IPS-18c (cell line): ENCODE measurements around the gene SNAPC4.
"Not testable (repeated sequence)": the region's sequence is repeated elsewhere in the genome, so short reads cannot be mapped to it uniquely, and the experiment has no call there.

ENCODE experiments used
- H3K4me3 ChIP-seq: 2 replicates; pipeline ENCODE4 v1.7.0; 2013; ENCODE audit warnings: low read depth, mild to moderate bottlenecking, low read length, moderate library complexity; ENCODE audit not compliant: insufficient read depth
- H3K9me3 ChIP-seq: one replicate; pipeline ENCODE4 v1.6.1; 2013; ENCODE audit warnings: mild to moderate bottlenecking, low read length, moderate library complexity; ENCODE audit not compliant: control insufficient read depth, insufficient read depth

The SNAPC4 gene

GRCh38 chr9:136437430-136437829 lies 37.5 kb upstream of the SNAPC4 start:
- H3K9me3 ChIP-seq = no peaks in the 10 kb centered on the region
- peak overlapping the region; percentile 20 for H3K4me3 ChIP-seq

- Histone ChIP-seq H3K4me3 (no peak overlapping the region), H3K9me3 (no peaks in the 10 kb centered on the region)
These were observed 36.2 kb upstream of the SNAPC4 start for GRCh38 chr9:136436055-136436634.

- Histone ChIP-seq H3K9me3 (no peaks in the 10 kb centered on the region), H3K4me3 (no peak overlapping the region)
These were observed 34.7 kb upstream of the SNAPC4 start for GRCh38 chr9:136434580-136435169.

- H3K4me3 ChIP-seq = no peak overlapping the region
These were observed 34.0 kb upstream of the SNAPC4 start for GRCh38 chr9:136433849-136434579.

GRCh38 chr9:136433043-136433715 lies 33.2 kb upstream of the SNAPC4 start:
- Histone ChIP-seq H3K9me3 (no peaks in the 10 kb centered on the region), H3K4me3 (no peak overlapping the region)

More at GRCh38 chr9:136433849-136434579, 34.0 kb upstream of the SNAPC4 start:
- H3K9me3 ChIP-seq = no peaks in the 10 kb centered on the region

- Histone ChIP-seq H3K9me3 (no peaks in the 10 kb centered on the region), H3K4me3 (no peak overlapping the region)
These were observed 32.6 kb upstream of the SNAPC4 start for GRCh38 chr9:136432591-136432990.

GRCh38 chr9:136431782-136432350 lies 31.9 kb upstream of the SNAPC4 start:
- no peaks in the 10 kb centered on the region for H3K9me3 ChIP-seq
- no peak overlapping the region for H3K4me3 ChIP-seq

GRCh38 chr9:136430588-136431234 lies 30.7 kb upstream of the SNAPC4 start:
- H3K4me3 ChIP-seq = no peak overlapping the region
- no peaks in the 10 kb centered on the region for H3K9me3 ChIP-seq

- no peak overlapping the region for H3K4me3 ChIP-seq
- no peaks in the 10 kb centered on the region for H3K9me3 ChIP-seq
These were observed 29.9 kb upstream of the SNAPC4 start for GRCh38 chr9:136429683-136430491.

GRCh38 chr9:136429075-136429628 lies 29.2 kb upstream of the SNAPC4 start:
- Histone ChIP-seq H3K9me3 (no peaks in the 10 kb centered on the region), H3K4me3 (no peak overlapping the region)

GRCh38 chr9:136426787-136427186 lies 26.8 kb upstream of the SNAPC4 start:
- H3K9me3 ChIP-seq = no peaks in the 10 kb centered on the region
- no peak overlapping the region for H3K4me3 ChIP-seq

GRCh38 chr9:136425367-136425766 lies 25.4 kb upstream of the SNAPC4 start:
- not testable (repeated sequence) for H3K4me3 ChIP-seq, H3K9me3 ChIP-seq

GRCh38 chr9:136424750-136425362 lies 24.9 kb upstream of the SNAPC4 start:
- H3K9me3 ChIP-seq = no peaks in the 10 kb centered on the region
- no peak overlapping the region for H3K4me3 ChIP-seq

GRCh38 chr9:136423432-136424146 lies 23.6 kb upstream of the SNAPC4 start:
- Histone ChIP-seq H3K9me3 (no peaks in the 10 kb centered on the region), H3K4me3 (no peak overlapping the region)

GRCh38 chr9:136422876-136423275 lies 22.9 kb upstream of the SNAPC4 start:
- Histone ChIP-seq H3K9me3 (no peaks in the 10 kb centered on the region), H3K4me3 (no peak overlapping the region)
